Gastrocnemius medialis (tissue), 4 donors: Measurements from ENCODE around the gene BCR. TPM values are rescaled to one million over a fixed set of nuclear protein-coding genes. Genes with fewer than 3 reads are reported as not detected.

Experiments
- ATAC-seq, 2 donors: fragments of 150-250 bp; one replicate each; pipeline ENCODE4 v1.9.1; 2016
- DNase-seq, 2 donors: peaks; one replicate each; pipeline ENCODE4 v3.0.0-alpha.2; 2019
- H3K27ac ChIP-seq, 4 donors: fragments of 200-600 bp; sonication (generic); 1 replicate in 1 of 4; 2 replicates in 3 of 4; pipeline ENCODE4 v1.5.1; 2016 to 2018; ENCODE audit warnings: mild to moderate bottlenecking in 2 of 4, moderate library complexity in 1 of 4
- H3K27me3 ChIP-seq, 3 donors: fragments of 200-600 bp; sonication (generic) in 2 of 3; 1 replicate in 1 of 3; 2 replicates in 2 of 3; pipeline versions ENCODE4 v1.5.1 to v1.6.0; 2016 to 2019; ENCODE audit warnings: mild to moderate bottlenecking in 1 of 3, moderate library complexity in 1 of 3
- H3K36me3 ChIP-seq, 2 donors: fragments of 200-600 bp; sonication (generic) in 1 of 2; one replicate each; pipeline ENCODE4 v1.5.1; 2017 to 2018
- H3K4me1 ChIP-seq, 2 donors: fragments of 200-600 bp; sonication (generic) in 1 of 2; one replicate each; pipeline ENCODE4 v1.5.1; 2016 to 2017; ENCODE audit warnings: mild to moderate bottlenecking in 2 of 2
- H3K4me3 ChIP-seq, 4 donors: fragments of 200-600 bp; sonication (generic) in 3 of 4; 1 replicate in 1 of 4; 2 replicates in 3 of 4; pipeline ENCODE4 v1.5.1; 2016 to 2019; ENCODE audit warnings: mild to moderate bottlenecking in 2 of 4
- H3K9me3 ChIP-seq, 3 donors: fragments of 200-600 bp; sonication (generic) in 2 of 3; 1 replicate in 1 of 3; 2 replicates in 2 of 3; pipeline ENCODE4 v1.5.1; 2016 to 2019
- POLR2A ChIP-seq, 2 donors: fragments of 450-650 bp; IDR thresholded peaks; one replicate each; pipeline ENCODE4 v1.6.1; 2017; ENCODE audit warnings: antibody characterized with exemption in 2 of 2, mild to moderate bottlenecking in 2 of 2, moderate library complexity in 2 of 2
- in situ Hi-C, 4 donors: fragments of 200-750 bp; cut with MboI; loops; one replicate each; pipeline versions ENCODE4 v1.15.0 to v1.8.0; 2017; ENCODE audit warnings: low sequenced_read_pairs in 4 of 4
- intact Hi-C: fragments of 100-400 bp; cut with DNase I; formaldehyde crosslinking; loops from one replicate; pipeline ENCODE4 v1.15.1; 2023; ENCODE audit warnings: low total_unique reads
- total RNA-seq, 4 donors: library from RNA; depleted of rRNA; stranded (reverse); fragments of >200 nt; gene quantifications; one replicate each; pipeline versions ENCODE4 v1.1.0 to v1.2.3, GENCODE V29; 2016
- TF ChIP-seq, protein P1 (sequence below), 5 experiments: fragments of 450-650 bp in 3 of 5; fragments of 200-600 bp in 2 of 5; sonication (generic) in 2 of 5; IDR thresholded peaks in 4 of 5; conservative IDR thresholded peaks in 1 of 5; 1 replicate in 4 of 5; 2 replicates in 1 of 5; pipeline ENCODE4 v1.5.1; 2016 to 2019; ENCODE audit warnings: antibody characterized with exemption in 5 of 5, mild to moderate bottlenecking in 3 of 5, moderate library complexity in 3 of 5

The BCR gene
- total RNA-seq, 4 donors from 2014 or later: 10.3 to 13.0 (median 12.4) TPM

DNA sequence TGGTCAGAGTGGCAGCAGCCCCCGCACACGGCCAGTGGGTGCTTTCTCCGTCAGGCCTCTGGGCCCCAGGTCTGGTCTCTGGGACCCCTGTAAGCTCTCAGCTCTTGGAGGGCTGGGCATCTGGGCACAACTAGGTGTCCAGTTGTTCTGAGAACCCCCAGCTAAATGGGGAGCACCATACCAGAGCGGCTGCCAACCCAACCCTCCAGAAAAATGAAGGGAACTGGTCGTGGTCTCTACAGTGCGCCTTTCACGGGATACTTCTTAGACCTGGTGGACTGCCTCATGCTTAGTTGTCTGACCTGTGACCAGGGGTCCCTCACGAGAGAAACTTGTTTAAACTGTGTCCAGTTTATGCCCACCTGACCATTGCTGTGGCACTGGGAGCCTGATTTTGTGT lies 104.9 kb downstream of the BCR start:
- Histone ChIP-seq H3K4me3 (no peak overlapping the region), H3K4me1 (no peaks in the 10 kb centered on the region), H3K9me3 (no peaks in the 10 kb centered on the region), H3K27me3 (no peaks in the 10 kb centered on the region), H3K36me3 (no peaks in the 10 kb centered on the region), H3K27ac (no peak overlapping the region)
- DNase-seq (no peak), ATAC-seq (no peak)
- in situ Hi-C loops: loop anchor here in 2 of 4 donors (5.0 to 25.0 kb wide), 2 partner anchors 108 to 323 kb away; no protein-coding TSS in a partner anchor
- intact Hi-C loops: no loop called here
- TF ChIP-seq POLR2A (IDR thresholded peaks at IDR 0.05): no peak
- TF ChIP-seq, protein P1, sequence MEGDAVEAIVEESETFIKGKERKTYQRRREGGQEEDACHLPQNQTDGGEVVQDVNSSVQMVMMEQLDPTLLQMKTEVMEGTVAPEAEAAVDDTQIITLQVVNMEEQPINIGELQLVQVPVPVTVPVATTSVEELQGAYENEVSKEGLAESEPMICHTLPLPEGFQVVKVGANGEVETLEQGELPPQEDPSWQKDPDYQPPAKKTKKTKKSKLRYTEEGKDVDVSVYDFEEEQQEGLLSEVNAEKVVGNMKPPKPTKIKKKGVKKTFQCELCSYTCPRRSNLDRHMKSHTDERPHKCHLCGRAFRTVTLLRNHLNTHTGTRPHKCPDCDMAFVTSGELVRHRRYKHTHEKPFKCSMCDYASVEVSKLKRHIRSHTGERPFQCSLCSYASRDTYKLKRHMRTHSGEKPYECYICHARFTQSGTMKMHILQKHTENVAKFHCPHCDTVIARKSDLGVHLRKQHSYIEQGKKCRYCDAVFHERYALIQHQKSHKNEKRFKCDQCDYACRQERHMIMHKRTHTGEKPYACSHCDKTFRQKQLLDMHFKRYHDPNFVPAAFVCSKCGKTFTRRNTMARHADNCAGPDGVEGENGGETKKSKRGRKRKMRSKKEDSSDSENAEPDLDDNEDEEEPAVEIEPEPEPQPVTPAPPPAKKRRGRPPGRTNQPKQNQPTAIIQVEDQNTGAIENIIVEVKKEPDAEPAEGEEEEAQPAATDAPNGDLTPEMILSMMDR (IDR thresholded peaks at IDR 0.05 in 4 of 5, conservative IDR thresholded peaks at IDR 0.05 in 1 of 5): no peak

DNA sequence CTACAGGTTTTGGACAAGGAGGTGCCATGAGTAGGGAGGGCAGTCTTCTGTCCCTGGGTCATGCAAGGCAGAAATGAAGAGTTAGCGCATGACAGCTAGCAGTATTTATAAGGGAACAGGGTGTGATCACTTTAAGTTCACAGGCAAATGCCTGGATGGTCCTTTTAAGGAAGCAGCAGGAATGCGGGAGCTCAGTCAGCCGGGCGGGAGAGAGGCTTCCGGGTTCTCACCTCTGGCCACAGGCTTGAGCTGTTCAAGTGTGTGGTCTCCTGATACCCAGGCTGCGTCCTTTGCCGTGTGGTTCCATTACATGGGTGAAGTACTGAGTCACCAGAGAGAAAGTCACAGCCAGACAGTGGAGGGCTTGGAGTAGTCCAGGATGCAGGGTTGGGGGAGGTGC lies 105.4 kb downstream of the BCR start:
- H3K36me3 ChIP-seq: no peaks in the 10 kb centered on the region
- no peaks in the 10 kb centered on the region for H3K9me3 ChIP-seq
- TF ChIP-seq POLR2A (IDR thresholded peaks at IDR 0.05): no peak
- TF ChIP-seq, protein P1 (IDR thresholded peaks at IDR 0.05 in 4 of 5, conservative IDR thresholded peaks at IDR 0.05 in 1 of 5): no peak
- no peak overlapping the region for H3K27ac ChIP-seq
- ATAC-seq (no peak), DNase-seq (no peak)
- H3K4me1 ChIP-seq: no peaks in the 10 kb centered on the region
- in situ Hi-C loops (loop anchor here in 2 of 4 donors (5.0 to 25.0 kb wide), 2 partner anchors 108 to 323 kb away; no protein-coding TSS in a partner anchor), intact Hi-C loops (no loop called here)
- no peaks in the 10 kb centered on the region for H3K27me3 ChIP-seq
- H3K4me3 ChIP-seq: no peak overlapping the region

DNA sequence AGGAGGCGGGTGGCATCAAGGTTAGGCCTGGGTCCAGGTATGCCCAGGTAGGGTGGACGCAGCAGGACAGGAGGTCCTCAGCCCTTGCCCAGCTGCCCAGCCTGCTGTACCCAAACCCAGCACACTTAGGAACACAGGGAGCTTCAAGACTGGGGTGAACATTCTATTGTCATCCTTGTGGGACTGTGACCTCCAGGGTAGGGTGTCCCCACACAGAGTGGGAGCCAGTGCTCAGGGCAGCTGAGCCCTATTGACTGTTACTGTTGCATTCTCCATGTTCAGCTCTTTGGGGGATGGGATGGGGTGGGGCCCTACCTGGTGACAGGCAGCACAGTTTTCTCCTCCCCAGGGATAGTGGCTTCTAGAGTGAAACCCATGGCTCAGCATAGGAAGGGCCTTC lies 106.0 kb downstream of the BCR start:
- Histone ChIP-seq H3K36me3 (no peaks in the 10 kb centered on the region), H3K27ac (no peak overlapping the region), H3K4me1 (no peaks in the 10 kb centered on the region), H3K27me3 (no peaks in the 10 kb centered on the region), H3K4me3 (no peak overlapping the region), H3K9me3 (no peaks in the 10 kb centered on the region)
- in situ Hi-C loops: loop anchor here in 2 of 4 donors (5.0 to 25.0 kb wide), 2 partner anchors 109 to 324 kb away; no protein-coding TSS in a partner anchor
- no peak for TF ChIP-seq POLR2A (IDR thresholded peaks at IDR 0.05)
- TF ChIP-seq, protein P1 (IDR thresholded peaks at IDR 0.05 in 4 of 5, conservative IDR thresholded peaks at IDR 0.05 in 1 of 5): no peak
- no peak for ATAC-seq
- intact Hi-C loops: no loop called here
- no peak for DNase-seq

DNA sequence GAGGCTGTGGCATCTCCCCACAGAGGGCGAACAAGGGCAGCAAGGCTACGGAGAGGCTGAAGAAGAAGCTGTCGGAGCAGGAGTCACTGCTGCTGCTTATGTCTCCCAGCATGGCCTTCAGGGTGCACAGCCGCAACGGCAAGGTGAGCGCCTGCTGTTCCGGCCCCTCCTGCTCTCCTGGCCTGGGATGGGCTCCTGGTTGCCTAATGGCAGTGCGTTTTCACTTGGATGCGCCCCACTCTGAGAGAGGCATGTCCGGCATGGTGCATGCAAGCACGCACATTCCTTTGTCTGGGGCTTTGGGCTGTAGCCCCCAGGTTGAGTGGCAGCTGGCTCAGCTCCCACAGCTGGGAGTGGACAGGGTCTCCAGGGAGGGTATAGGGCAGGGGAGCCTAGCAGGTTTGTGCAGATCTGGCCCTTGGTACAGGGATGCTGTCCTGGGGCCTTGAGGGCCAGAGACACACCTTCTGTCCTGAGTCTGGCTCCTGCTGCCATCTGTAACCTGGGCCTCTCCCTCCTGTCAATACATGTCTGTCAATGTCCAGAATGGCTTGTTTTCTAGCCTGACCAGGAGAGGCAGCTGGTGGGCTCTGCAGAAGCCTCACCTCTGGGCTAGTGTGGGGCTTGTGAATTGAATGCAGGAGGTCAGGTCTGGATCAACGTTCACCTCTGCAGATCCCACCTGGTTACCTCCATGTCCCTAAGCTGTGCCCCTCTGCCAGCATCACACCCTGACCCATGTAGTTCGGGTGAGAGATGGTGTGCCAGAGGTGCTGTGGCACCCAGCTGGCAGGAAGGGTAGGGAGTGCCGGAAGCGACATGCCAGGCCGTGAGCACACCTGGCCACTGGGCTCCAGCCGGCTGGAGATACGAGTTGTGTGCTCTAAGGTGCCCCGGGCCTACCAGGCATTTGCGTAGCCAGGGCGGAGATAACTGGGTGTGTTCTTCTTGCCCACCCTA lies 107.1 kb downstream of the BCR start:
- Histone ChIP-seq H3K4me3 (no peak overlapping the region), H3K9me3 (no peaks in the 10 kb centered on the region), H3K36me3 (peaks cover 0 to under 1% of the 10 kb centered on the region in 2 donors), H3K4me1 (no peaks in the 10 kb centered on the region), H3K27ac (no peak overlapping the region), H3K27me3 (no peaks in the 10 kb centered on the region)
- ATAC-seq (no peak), DNase-seq (no peak)
- intact Hi-C loops (no loop called here), in situ Hi-C loops (loop anchor here in 2 of 4 donors (5.0 to 25.0 kb wide), 2 partner anchors 110 to 325 kb away; no protein-coding TSS in a partner anchor)
- TF ChIP-seq POLR2A (IDR thresholded peaks at IDR 0.05): no peak
- TF ChIP-seq, protein P1 (IDR thresholded peaks at IDR 0.05 in 4 of 5, conservative IDR thresholded peaks at IDR 0.05 in 1 of 5): no peak
